ENCODE results near the gene LEF1.

LEF1 gene

DNA sequence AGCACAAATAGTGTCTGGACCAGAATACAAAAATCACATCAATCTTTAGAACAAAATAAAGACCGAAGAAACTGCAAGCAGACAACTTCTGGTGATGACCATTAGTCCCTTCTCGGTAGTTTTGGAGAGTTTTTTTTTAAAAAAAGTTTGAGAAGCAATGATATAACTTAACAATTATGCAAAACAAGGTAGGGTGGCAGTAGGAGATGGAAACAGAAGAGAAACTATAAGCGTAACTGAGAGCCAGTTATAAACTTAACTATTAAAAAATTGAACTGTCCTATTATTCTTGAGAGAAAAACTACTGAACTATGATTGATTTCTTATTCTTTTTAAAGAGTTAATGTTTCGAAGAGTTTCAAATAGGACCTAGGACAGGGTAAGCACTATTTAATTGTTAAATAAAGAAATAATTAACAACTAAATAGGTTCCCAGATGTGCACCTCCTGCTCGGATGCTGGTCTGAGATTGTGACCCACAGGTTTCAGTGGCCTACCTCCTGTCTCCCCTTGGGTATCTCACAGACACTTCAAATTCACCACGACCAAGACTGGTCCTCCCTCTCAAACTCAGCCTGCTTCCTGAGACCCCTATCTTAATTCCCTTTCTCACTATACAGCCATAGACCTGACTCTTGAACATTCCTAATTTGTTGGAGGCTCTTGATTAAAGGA lies 81.3 kb downstream of the LEF1 start:
- no peak overlapping the region for H3K27ac ChIP-seq
- no peaks in the 10 kb centered on the region for H3K36me3 ChIP-seq (replicated peaks)
- H3K4me3 ChIP-seq (ENCODE audit: low read depth, low read length) = no peak overlapping the region
- TF ChIP-seq, protein P1, sequence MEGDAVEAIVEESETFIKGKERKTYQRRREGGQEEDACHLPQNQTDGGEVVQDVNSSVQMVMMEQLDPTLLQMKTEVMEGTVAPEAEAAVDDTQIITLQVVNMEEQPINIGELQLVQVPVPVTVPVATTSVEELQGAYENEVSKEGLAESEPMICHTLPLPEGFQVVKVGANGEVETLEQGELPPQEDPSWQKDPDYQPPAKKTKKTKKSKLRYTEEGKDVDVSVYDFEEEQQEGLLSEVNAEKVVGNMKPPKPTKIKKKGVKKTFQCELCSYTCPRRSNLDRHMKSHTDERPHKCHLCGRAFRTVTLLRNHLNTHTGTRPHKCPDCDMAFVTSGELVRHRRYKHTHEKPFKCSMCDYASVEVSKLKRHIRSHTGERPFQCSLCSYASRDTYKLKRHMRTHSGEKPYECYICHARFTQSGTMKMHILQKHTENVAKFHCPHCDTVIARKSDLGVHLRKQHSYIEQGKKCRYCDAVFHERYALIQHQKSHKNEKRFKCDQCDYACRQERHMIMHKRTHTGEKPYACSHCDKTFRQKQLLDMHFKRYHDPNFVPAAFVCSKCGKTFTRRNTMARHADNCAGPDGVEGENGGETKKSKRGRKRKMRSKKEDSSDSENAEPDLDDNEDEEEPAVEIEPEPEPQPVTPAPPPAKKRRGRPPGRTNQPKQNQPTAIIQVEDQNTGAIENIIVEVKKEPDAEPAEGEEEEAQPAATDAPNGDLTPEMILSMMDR (IDR thresholded peaks at IDR 0.05; ENCODE audit: low read depth, low read length, missing control alignments) = no peak
- no peak for DNase-seq
- no peaks in the 10 kb centered on the region for H3K27me3 ChIP-seq (replicated peaks)
- in situ Hi-C loops (cut with HindIII; ENCODE audit: low pct_ligation_motif_present, low sequenced_read_pairs) = no loop called here

DNA sequence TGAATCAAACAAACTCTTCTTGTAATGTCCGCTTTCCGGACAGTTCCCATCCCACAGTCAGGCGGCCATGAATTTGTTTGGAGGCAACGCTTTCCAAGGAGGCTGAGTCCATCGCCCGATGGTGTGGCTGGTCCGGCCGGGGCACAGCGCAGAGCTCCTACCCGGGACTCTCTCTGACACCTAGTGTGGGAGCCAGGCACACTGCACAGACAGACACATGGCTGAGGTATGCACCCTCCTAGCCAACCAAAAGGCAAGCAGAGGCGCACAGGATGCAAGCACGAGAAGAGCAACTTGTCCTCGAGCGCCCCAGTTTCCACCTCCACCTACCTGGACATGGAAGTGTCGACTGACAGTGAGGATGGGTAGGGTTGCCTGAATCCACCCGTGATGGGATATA lies 87.5 kb downstream of the LEF1 start:
- Histone ChIP-seq H3K4me3 (ENCODE audit: low read depth, low read length) (no peak overlapping the region), H3K27ac (no peak overlapping the region), H3K27me3 (replicated peaks) (no peaks in the 10 kb centered on the region), H3K36me3 (replicated peaks) (no peaks in the 10 kb centered on the region)
- TF ChIP-seq, protein P1 (IDR thresholded peaks at IDR 0.05; ENCODE audit: low read depth, low read length, missing control alignments) = no peak
- DNase-seq = no peak
- in situ Hi-C loops (cut with HindIII; ENCODE audit: low pct_ligation_motif_present, low sequenced_read_pairs) = no loop called here

GRCh38 chr4:108080747-108081146 lies 88.0 kb downstream of the LEF1 start:
- in situ Hi-C loops (cut with HindIII; ENCODE audit: low pct_ligation_motif_present, low sequenced_read_pairs) = no loop called here
- no peak for DNase-seq
- Histone ChIP-seq H3K4me3 (ENCODE audit: low read depth, low read length) (no peak overlapping the region), H3K27ac (no peak overlapping the region), H3K36me3 (replicated peaks) (no peaks in the 10 kb centered on the region), H3K27me3 (replicated peaks) (no peaks in the 10 kb centered on the region)
- TF ChIP-seq, protein P1 (IDR thresholded peaks at IDR 0.05; ENCODE audit: low read depth, low read length, missing control alignments) = no peak

GRCh38 chr4:108078024-108078733 lies 90.6 kb downstream of the LEF1 start:
- H3K4me3 ChIP-seq (ENCODE audit: low read depth, low read length) = no peak overlapping the region
- H3K36me3 ChIP-seq (replicated peaks) = no peaks in the 10 kb centered on the region
- DNase-seq = peak; percentile 4
- no peaks in the 10 kb centered on the region for H3K27me3 ChIP-seq (replicated peaks)
- H3K27ac ChIP-seq = no peak overlapping the region
- in situ Hi-C loops (cut with HindIII; ENCODE audit: low pct_ligation_motif_present, low sequenced_read_pairs) = no loop called here
- TF ChIP-seq, protein P1 (IDR thresholded peaks at IDR 0.05; ENCODE audit: low read depth, low read length, missing control alignments) = no peak

DNA sequence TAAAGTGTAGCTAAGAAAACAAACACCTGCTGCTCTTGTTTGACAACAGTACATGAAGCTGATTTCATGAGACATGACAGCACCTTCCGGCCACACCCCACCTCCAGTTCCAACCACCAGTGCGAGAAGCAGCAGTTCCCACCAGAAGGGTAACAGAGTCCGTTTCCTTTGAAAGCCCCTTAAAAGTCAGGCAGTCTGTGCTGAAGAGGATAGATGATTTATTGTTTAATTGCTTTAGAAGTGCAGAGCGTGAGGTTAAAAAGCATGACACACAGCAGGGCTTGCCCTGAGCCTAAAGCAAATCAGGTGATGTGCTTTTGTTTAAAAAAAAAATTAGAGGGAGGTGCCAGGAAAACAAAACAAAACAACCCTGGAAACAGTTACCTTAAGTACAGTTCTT lies 96.4 kb downstream of the LEF1 start:
- Histone ChIP-seq H3K27ac (no peak overlapping the region), H3K27me3 (replicated peaks) (no peaks in the 10 kb centered on the region), H3K36me3 (replicated peaks) (no peaks in the 10 kb centered on the region), H3K4me3 (ENCODE audit: low read depth, low read length) (no peak overlapping the region)
- in situ Hi-C loops (cut with HindIII; ENCODE audit: low pct_ligation_motif_present, low sequenced_read_pairs) = no loop called here
- DNase-seq = no peak
- TF ChIP-seq, protein P1 (IDR thresholded peaks at IDR 0.05; ENCODE audit: low read depth, low read length, missing control alignments) = no peak

Measured in brain microvascular endothelial cell (primary cell).